Measurements from ENCODE around the gene TBC1D4.
A peak's percentile ranks its signal among the peaks of the same experiment; 100 is the strongest.

Gene TBC1D4, protein sequence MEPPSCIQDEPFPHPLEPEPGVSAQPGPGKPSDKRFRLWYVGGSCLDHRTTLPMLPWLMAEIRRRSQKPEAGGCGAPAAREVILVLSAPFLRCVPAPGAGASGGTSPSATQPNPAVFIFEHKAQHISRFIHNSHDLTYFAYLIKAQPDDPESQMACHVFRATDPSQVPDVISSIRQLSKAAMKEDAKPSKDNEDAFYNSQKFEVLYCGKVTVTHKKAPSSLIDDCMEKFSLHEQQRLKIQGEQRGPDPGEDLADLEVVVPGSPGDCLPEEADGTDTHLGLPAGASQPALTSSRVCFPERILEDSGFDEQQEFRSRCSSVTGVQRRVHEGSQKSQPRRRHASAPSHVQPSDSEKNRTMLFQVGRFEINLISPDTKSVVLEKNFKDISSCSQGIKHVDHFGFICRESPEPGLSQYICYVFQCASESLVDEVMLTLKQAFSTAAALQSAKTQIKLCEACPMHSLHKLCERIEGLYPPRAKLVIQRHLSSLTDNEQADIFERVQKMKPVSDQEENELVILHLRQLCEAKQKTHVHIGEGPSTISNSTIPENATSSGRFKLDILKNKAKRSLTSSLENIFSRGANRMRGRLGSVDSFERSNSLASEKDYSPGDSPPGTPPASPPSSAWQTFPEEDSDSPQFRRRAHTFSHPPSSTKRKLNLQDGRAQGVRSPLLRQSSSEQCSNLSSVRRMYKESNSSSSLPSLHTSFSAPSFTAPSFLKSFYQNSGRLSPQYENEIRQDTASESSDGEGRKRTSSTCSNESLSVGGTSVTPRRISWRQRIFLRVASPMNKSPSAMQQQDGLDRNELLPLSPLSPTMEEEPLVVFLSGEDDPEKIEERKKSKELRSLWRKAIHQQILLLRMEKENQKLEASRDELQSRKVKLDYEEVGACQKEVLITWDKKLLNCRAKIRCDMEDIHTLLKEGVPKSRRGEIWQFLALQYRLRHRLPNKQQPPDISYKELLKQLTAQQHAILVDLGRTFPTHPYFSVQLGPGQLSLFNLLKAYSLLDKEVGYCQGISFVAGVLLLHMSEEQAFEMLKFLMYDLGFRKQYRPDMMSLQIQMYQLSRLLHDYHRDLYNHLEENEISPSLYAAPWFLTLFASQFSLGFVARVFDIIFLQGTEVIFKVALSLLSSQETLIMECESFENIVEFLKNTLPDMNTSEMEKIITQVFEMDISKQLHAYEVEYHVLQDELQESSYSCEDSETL (N-terminal part only)

GRCh38 chr13:75482070-75482819 is at the start of gene TBC1D4:
TSS of gene TBC1D4 (minus strand) at chr13:75482169. CDS start at chr13:75481767, 402 bp downstream.
- peaks cover 12% of the 10 kb centered on the region; the same call in 1 of the 2 replicates for H3K27me3 ChIP-seq (ENCODE audit: control insufficient read depth, insufficient read depth, low read length)
- H3K27ac ChIP-seq (ENCODE audit: low read depth, low read length): peak within 1 kb of the TSS; percentile 29; the same call in 1 of the 2 replicates
- H3K36me3 ChIP-seq (ENCODE audit: control insufficient read depth, insufficient read depth, low read length): no peaks in the 10 kb centered on the region
- H3K4me3 ChIP-seq (ENCODE audit: low read depth, low read length): peak within 1 kb of the TSS; percentile 79
- no peaks in the 10 kb centered on the region for H3K9me3 ChIP-seq (ENCODE audit: control insufficient read depth, insufficient read depth, low read depth, low read length)
- peaks cover 12% of the 10 kb centered on the region; the same call in 1 of the 2 replicates for H3K4me1 ChIP-seq (ENCODE audit: control insufficient read depth, insufficient read depth, low read length)
- peak within 1 kb of the TSS; percentile 65 for H3K9ac ChIP-seq (ENCODE audit: low read length)

- no peak overlapping the region for H3K9ac ChIP-seq (ENCODE audit: low read length)
- peaks cover 49% of the 10 kb centered on the region for H3K36me3 ChIP-seq (ENCODE audit: control insufficient read depth, insufficient read depth, low read length)
- no peaks in the 10 kb centered on the region for H3K27me3 ChIP-seq (ENCODE audit: control insufficient read depth, insufficient read depth, low read length)
- no peak overlapping the region for H3K27ac ChIP-seq (ENCODE audit: low read depth, low read length)
- no peaks in the 10 kb centered on the region for H3K4me1 ChIP-seq (ENCODE audit: control insufficient read depth, insufficient read depth, low read length)
- H3K4me3 ChIP-seq (ENCODE audit: low read depth, low read length): no peak overlapping the region
- no peaks in the 10 kb centered on the region for H3K9me3 ChIP-seq (ENCODE audit: control insufficient read depth, insufficient read depth, low read depth, low read length)
Observed at GRCh38 chr13:75530549-75530961, 48.6 kb upstream of the TBC1D4 start.

DNA sequence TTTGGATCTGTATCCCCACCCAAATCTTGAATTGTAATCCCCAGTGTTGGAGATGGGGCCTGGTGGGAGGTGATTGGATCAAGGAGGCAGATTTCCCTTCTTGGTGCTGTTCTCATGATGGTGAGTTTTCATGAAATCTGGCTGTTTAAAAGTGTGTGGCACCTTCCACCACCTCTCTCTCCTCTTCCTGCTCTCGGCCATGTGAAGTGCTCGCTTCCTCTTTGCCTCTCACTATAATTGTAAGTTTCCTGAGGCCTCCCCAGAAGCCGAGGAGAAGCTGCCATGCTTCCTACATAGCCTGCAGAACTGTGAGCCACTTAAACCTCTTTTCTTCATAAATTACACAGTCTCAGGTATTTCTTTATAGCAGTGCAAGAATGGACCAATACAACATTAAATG is 40.0 kb upstream of the TBC1D4 start:
- H3K36me3 ChIP-seq (ENCODE audit: control insufficient read depth, insufficient read depth, low read length): peaks cover 15% of the 10 kb centered on the region
- no peaks in the 10 kb centered on the region for H3K27me3 ChIP-seq (ENCODE audit: control insufficient read depth, insufficient read depth, low read length)
- no peak overlapping the region for H3K9ac ChIP-seq (ENCODE audit: low read length)
- no peaks in the 10 kb centered on the region for H3K4me1 ChIP-seq (ENCODE audit: control insufficient read depth, insufficient read depth, low read length)
- H3K4me3 ChIP-seq (ENCODE audit: low read depth, low read length): no peak overlapping the region
- H3K9me3 ChIP-seq (ENCODE audit: control insufficient read depth, insufficient read depth, low read depth, low read length): peaks cover 34% of the 10 kb centered on the region
- no peak overlapping the region for H3K27ac ChIP-seq (ENCODE audit: low read depth, low read length)

GRCh38 chr13:75518439-75519088 is 36.6 kb upstream of the TBC1D4 start:
- Histone ChIP-seq H3K27me3 (ENCODE audit: control insufficient read depth, insufficient read depth, low read length) (no peaks in the 10 kb centered on the region), H3K9me3 (ENCODE audit: control insufficient read depth, insufficient read depth, low read depth, low read length) (peaks cover 34% of the 10 kb centered on the region), H3K9ac (ENCODE audit: low read length) (no peak overlapping the region), H3K36me3 (ENCODE audit: control insufficient read depth, insufficient read depth, low read length) (no peaks in the 10 kb centered on the region), H3K27ac (ENCODE audit: low read depth, low read length) (no peak overlapping the region), H3K4me1 (ENCODE audit: control insufficient read depth, insufficient read depth, low read length) (no peaks in the 10 kb centered on the region), H3K4me3 (ENCODE audit: low read depth, low read length) (no peak overlapping the region)

DNA sequence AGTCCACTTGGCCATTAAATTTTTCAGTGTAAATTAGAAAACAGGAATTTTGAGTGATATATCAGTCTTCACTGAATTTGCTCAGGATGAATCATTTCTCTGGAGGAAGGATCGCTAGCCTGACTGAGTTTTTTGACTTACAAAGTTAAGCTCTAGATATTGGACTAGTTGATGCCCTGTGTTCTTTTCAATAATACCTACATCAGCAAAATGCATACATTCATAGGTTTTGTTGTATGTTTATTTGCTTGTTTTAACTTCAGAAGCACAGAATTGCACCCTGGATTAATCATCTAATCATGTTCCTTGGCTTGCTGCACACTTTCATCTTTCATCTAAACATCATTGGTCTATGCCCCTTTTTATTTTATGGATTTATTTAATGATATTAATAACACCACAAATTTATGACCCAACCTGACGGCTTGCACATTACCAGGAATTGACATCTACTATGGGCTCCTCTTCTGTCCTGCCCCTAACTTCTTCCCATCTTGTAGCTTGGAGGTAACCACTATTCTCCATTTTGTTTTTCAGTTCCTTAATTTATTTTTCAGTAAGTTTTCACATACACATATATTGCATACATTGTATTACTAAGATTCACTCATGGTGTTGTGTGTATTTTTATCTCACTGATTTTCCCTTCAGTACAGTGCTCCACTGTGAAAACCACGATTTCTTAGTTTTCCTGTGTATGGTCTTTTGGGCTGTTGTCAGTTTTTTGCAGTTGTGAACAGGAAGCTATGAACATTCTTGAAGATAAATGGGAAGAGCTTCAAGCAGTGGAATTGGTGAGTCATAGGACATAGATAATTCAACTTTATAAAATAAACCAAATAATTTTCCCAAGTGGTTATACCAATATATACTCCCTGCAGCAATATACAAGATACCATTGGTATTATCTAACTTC is 32.4 kb upstream of the TBC1D4 start:
- H3K27ac ChIP-seq (ENCODE audit: low read depth, low read length): no peak overlapping the region

DNA sequence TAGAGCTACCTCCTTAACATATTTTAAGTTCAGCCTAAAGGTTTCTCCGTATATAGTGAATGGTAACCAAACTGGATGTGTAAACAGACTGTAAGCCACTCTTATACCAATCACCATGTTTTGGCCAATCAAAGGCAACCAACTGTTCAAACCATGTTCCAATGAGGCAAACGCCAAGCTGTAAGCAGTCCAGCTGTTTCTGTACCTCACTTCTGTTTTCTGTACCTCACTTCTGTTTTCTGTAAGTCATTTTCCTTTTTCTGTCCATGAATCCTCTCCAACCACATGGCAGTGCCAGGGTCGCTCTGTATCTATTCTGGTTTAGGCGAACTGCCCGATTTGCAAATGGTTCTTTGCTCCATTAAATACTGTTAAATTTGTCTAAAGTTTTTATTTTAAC is 31.3 kb upstream of the TBC1D4 start:
- Histone ChIP-seq H3K4me3 (ENCODE audit: low read depth, low read length) (no peak overlapping the region), H3K27me3 (ENCODE audit: control insufficient read depth, insufficient read depth, low read length) (no peaks in the 10 kb centered on the region), H3K9me3 (ENCODE audit: control insufficient read depth, insufficient read depth, low read depth, low read length) (peaks cover 4% of the 10 kb centered on the region; the same call in 1 of the 2 replicates), H3K36me3 (ENCODE audit: control insufficient read depth, insufficient read depth, low read length) (no peaks in the 10 kb centered on the region), H3K4me1 (ENCODE audit: control insufficient read depth, insufficient read depth, low read length) (no peaks in the 10 kb centered on the region), H3K9ac (ENCODE audit: low read length) (no peak overlapping the region), H3K27ac (ENCODE audit: low read depth, low read length) (no peak overlapping the region)

More for the DNA sequence above, 32.4 kb upstream of the TBC1D4 start:
- Histone ChIP-seq H3K9me3 (ENCODE audit: control insufficient read depth, insufficient read depth, low read depth, low read length) (peaks cover 12% of the 10 kb centered on the region), H3K9ac (ENCODE audit: low read length) (no peak overlapping the region), H3K4me3 (ENCODE audit: low read depth, low read length) (no peak overlapping the region), H3K4me1 (ENCODE audit: control insufficient read depth, insufficient read depth, low read length) (no peaks in the 10 kb centered on the region), H3K27me3 (ENCODE audit: control insufficient read depth, insufficient read depth, low read length) (no peaks in the 10 kb centered on the region), H3K36me3 (ENCODE audit: control insufficient read depth, insufficient read depth, low read length) (no peaks in the 10 kb centered on the region)

DNA sequence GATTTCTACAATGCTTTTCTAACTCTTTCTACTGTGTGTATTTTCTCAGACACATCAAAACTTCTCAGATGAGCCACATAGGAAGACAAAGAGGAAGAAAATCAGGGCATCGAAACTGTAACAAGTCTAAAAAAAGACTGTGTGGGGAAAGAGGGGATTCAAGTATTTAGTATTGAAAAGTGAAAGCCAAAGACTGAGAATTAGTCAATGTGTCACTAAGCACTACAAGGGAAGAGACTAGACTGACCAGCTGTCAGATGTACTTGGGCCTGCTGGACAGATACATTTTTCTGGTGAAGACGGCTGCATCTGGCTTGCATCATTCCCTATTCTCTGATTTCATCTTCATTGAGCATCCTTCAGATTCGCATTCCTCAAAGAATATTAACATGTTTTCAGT is 30.3 kb upstream of the TBC1D4 start:
- Histone ChIP-seq H3K27me3 (ENCODE audit: control insufficient read depth, insufficient read depth, low read length) (no peaks in the 10 kb centered on the region), H3K9ac (ENCODE audit: low read length) (no peak overlapping the region), H3K4me3 (ENCODE audit: low read depth, low read length) (no peak overlapping the region), H3K27ac (ENCODE audit: low read depth, low read length) (no peak overlapping the region), H3K36me3 (ENCODE audit: control insufficient read depth, insufficient read depth, low read length) (no peaks in the 10 kb centered on the region), H3K9me3 (ENCODE audit: control insufficient read depth, insufficient read depth, low read depth, low read length) (no peaks in the 10 kb centered on the region), H3K4me1 (ENCODE audit: control insufficient read depth, insufficient read depth, low read length) (no peaks in the 10 kb centered on the region)

- Histone ChIP-seq H3K36me3 (ENCODE audit: control insufficient read depth, insufficient read depth, low read length) (no peaks in the 10 kb centered on the region), H3K4me1 (ENCODE audit: control insufficient read depth, insufficient read depth, low read length) (no peaks in the 10 kb centered on the region), H3K27me3 (ENCODE audit: control insufficient read depth, insufficient read depth, low read length) (no peaks in the 10 kb centered on the region), H3K9me3 (ENCODE audit: control insufficient read depth, insufficient read depth, low read depth, low read length) (no peaks in the 10 kb centered on the region), H3K9ac (ENCODE audit: low read length) (no peak overlapping the region), H3K4me3 (ENCODE audit: low read depth, low read length) (no peak overlapping the region), H3K27ac (ENCODE audit: low read depth, low read length) (no peak overlapping the region)
Observed at GRCh38 chr13:75511051-75511625, 29.2 kb upstream of the TBC1D4 start.

- Histone ChIP-seq H3K27ac (ENCODE audit: low read depth, low read length) (no peak overlapping the region), H3K4me3 (ENCODE audit: low read depth, low read length) (no peak overlapping the region), H3K9ac (ENCODE audit: low read length) (no peak overlapping the region), H3K27me3 (ENCODE audit: control insufficient read depth, insufficient read depth, low read length) (no peaks in the 10 kb centered on the region), H3K4me1 (ENCODE audit: control insufficient read depth, insufficient read depth, low read length) (no peaks in the 10 kb centered on the region), H3K9me3 (ENCODE audit: control insufficient read depth, insufficient read depth, low read depth, low read length) (no peaks in the 10 kb centered on the region), H3K36me3 (ENCODE audit: control insufficient read depth, insufficient read depth, low read length) (no peaks in the 10 kb centered on the region)
Observed at GRCh38 chr13:75508002-75508548, 26.1 kb upstream of the TBC1D4 start.
